ENCODE data around the gene GTF2I. TPM values are rescaled to one million over a fixed set of nuclear protein-coding genes. Genes with fewer than 3 reads are reported as not detected.
"Not testable (repeated sequence)": the region's sequence is repeated elsewhere in the genome, so short reads cannot be mapped to it uniquely, and the experiment has no call there.

The GTF2I gene
- 175 TPM for polyA plus RNA-seq (ENCODE audit: insufficient read length)

GRCh38 chr7:74657692-74658177 lies at the start of gene GTF2I:
GTF2I (plus strand) TSS chr7:74657718; CDS start chr7:74689129, 31,411 bp downstream.
- DNase-seq = no peak

- no peak for DNase-seq
Measured at GRCh38 chr7:74612015-74612829, 45.3 kb upstream of the GTF2I start.

- no peak for DNase-seq
Measured at GRCh38 chr7:74615933-74616780, 41.4 kb upstream of the GTF2I start.

GRCh38 chr7:74617180-74617744 lies 40.3 kb upstream of the GTF2I start:
- DNase-seq = peak; percentile 47

GRCh38 chr7:74619235-74619860 lies 38.2 kb upstream of the GTF2I start:
- DNase-seq = no peak

- no peak for DNase-seq
Measured at GRCh38 chr7:74622228-74622749, 35.2 kb upstream of the GTF2I start.

- DNase-seq = no peak
Measured at GRCh38 chr7:74623135-74623534, 34.4 kb upstream of the GTF2I start.

- DNase-seq = peak; percentile 69
Measured at GRCh38 chr7:74625446-74625845, 32.1 kb upstream of the GTF2I start.

- DNase-seq = no peak
Measured at GRCh38 chr7:74627661-74628411, 29.7 kb upstream of the GTF2I start.

GRCh38 chr7:74632505-74632904 lies 25.0 kb upstream of the GTF2I start:
- DNase-seq = no peak

- no peak for DNase-seq
Measured at GRCh38 chr7:74633451-74633921, 24.0 kb upstream of the GTF2I start.

GRCh38 chr7:74637745-74638144 lies 19.8 kb upstream of the GTF2I start:
- DNase-seq = no peak

- DNase-seq = not testable (repeated sequence)
Measured at GRCh38 chr7:74650055-74650454, 7.5 kb upstream of the GTF2I start.

GRCh38 chr7:74650493-74651132 lies 6.9 kb upstream of the GTF2I start:
- DNase-seq = not testable (repeated sequence)

GRCh38 chr7:74651133-74651504 lies 6.4 kb upstream of the GTF2I start:
- DNase-seq = not testable (repeated sequence)

- no peak for DNase-seq
Measured at GRCh38 chr7:74653686-74654181, 3.8 kb upstream of the GTF2I start.

GRCh38 chr7:74654811-74655210 lies 2.7 kb upstream of the GTF2I start:
- no peak for DNase-seq

GRCh38 chr7:74655324-74655723 lies 2.2 kb upstream of the GTF2I start:
- no peak for DNase-seq

- DNase-seq = no peak
Measured at GRCh38 chr7:74655768-74656440, 1.6 kb upstream of the GTF2I start.

- peak; percentile 70 for DNase-seq
Measured at GRCh38 chr7:74656441-74656836, 1.1 kb upstream of the GTF2I start.

All from hindlimb muscle (tissue), 1 donor.